ENCODE measurements around the gene CYP2S1.

GRCh38 chr19:41220811-41221210 is 27.8 kb downstream of the CYP2S1 start:
- TF ChIP-seq POLR2A (IDR thresholded peaks at IDR 0.05) (no peak), CTCF (IDR thresholded peaks at IDR 0.05) (no peak)

Data from breast epithelium (tissue), 3 donors.